DOHH2 (cell line): ENCODE data around the gene COL8A2.

Source experiments
- H3F3A ChIP-seq: fragments of 200-600 bp; sonication (generic), shearing (Covaris generic); 2 replicates; pipeline ENCODE4 v1.6.0; 2016; ENCODE audit warnings: antibody characterized with exemption, mild to moderate bottlenecking; ENCODE audit not compliant: control insufficient read depth, insufficient read depth
- H3K27ac ChIP-seq: fragments of 200-600 bp; sonication (generic); 2 replicates; pipeline ENCODE4 v1.5.1; 2014; ENCODE audit warnings: low read depth, mild to moderate bottlenecking, low read length, moderate library complexity
- H3K27me3 ChIP-seq: fragments of 200-600 bp; sonication (generic); 2 replicates; pipeline ENCODE4 v1.6.1; 2014; ENCODE audit warnings: mild to moderate bottlenecking, low read length, mixed read lengths; ENCODE audit not compliant: control insufficient read depth
- H3K36me3 ChIP-seq: fragments of 200-600 bp; sonication (generic); 2 replicates; pipeline ENCODE4 v1.6.1; 2014; ENCODE audit warnings: mild to moderate bottlenecking, low read length, moderate library complexity, mixed read lengths; ENCODE audit not compliant: control insufficient read depth
- H3K4me1 ChIP-seq: fragments of 200-600 bp; sonication (generic); 2 replicates; pipeline ENCODE4 v1.6.1; 2014; ENCODE audit warnings: mild to moderate bottlenecking, low read length, mixed read lengths; ENCODE audit not compliant: control insufficient read depth
- H3K4me2 ChIP-seq: fragments of 200-600 bp; sonication (generic); 2 replicates; pipeline ENCODE4 v1.6.0; 2014; ENCODE audit warnings: mild to moderate bottlenecking, low read length, moderate library complexity
- H3K4me3 ChIP-seq: fragments of 200-600 bp; sonication (generic); 2 replicates; pipeline ENCODE4 v1.5.1; 2014; ENCODE audit warnings: mild to moderate bottlenecking, low read length, mixed read lengths
- H3K79me2 ChIP-seq: fragments of 200-600 bp; sonication (generic); 2 replicates; pipeline ENCODE4 v1.6.1; 2014; ENCODE audit warnings: mild to moderate bottlenecking, low read length, mixed read lengths; ENCODE audit not compliant: control insufficient read depth
- H3K9me2 ChIP-seq: fragments of 200-600 bp; sonication (generic); replicated peaks from 2 replicates; pipeline ENCODE4 v1.6.1; 2014; ENCODE audit warnings: mild to moderate bottlenecking, low read length, mixed read lengths; ENCODE audit not compliant: control insufficient read depth
- H3K9me3 ChIP-seq: fragments of 200-600 bp; sonication (generic); 2 replicates; pipeline ENCODE4 v1.6.1; 2014; ENCODE audit warnings: antibody characterized with exemption, low read length, mixed read lengths; ENCODE audit not compliant: control insufficient read depth, insufficient read depth
- H4K20me1 ChIP-seq: fragments of 200-600 bp; sonication (generic); 2 replicates; pipeline ENCODE4 v1.6.0; 2014; ENCODE audit warnings: low read depth, mild to moderate bottlenecking, antibody characterized with exemption, low read length, moderate library complexity; ENCODE audit not compliant: control insufficient read depth, insufficient read depth
- CTCF ChIP-seq: fragments of 200-600 bp; sonication (generic); IDR thresholded peaks from one replicate; pipeline ENCODE4 v1.5.1; 2014; ENCODE audit warnings: antibody characterized with exemption, mild to moderate bottlenecking, low read depth, low read length; ENCODE audit not compliant: poor library complexity, severe bottlenecking
- EZH2phosphoT487 ChIP-seq: fragments of 200-600 bp; sonication (generic); IDR thresholded peaks from 2 replicates; pipeline ENCODE4 v1.6.1; 2017; ENCODE audit warnings: borderline replicate concordance, mild to moderate bottlenecking, antibody characterized with exemption, low read length, moderate library complexity, mixed read lengths

Gene COL8A2

GRCh38 chr1:36157115-36157903, 32.3 kb upstream of the COL8A2 start:
- Histone ChIP-seq H3K27me3 (no peaks in the 10 kb centered on the region), H3F3A (peaks cover 8% of the 10 kb centered on the region), H3K4me1 (peaks cover 72% of the 10 kb centered on the region), H3K4me2 (peak overlapping the region; percentile 86), H3K36me3 (peaks cover 52% of the 10 kb centered on the region), H3K9me3 (no peaks in the 10 kb centered on the region), H4K20me1 (peaks cover 4% of the 10 kb centered on the region; the same call in 1 of the 2 replicates), H3K9me2 (no peaks in the 10 kb centered on the region), H3K4me3 (peak overlapping the region; percentile 99), H3K79me2 (peaks cover 77% of the 10 kb centered on the region), H3K27ac (peak overlapping the region; percentile 74)
- TF ChIP-seq EZH2phosphoT487, result no peak
- no peak for TF ChIP-seq CTCF

DNA sequence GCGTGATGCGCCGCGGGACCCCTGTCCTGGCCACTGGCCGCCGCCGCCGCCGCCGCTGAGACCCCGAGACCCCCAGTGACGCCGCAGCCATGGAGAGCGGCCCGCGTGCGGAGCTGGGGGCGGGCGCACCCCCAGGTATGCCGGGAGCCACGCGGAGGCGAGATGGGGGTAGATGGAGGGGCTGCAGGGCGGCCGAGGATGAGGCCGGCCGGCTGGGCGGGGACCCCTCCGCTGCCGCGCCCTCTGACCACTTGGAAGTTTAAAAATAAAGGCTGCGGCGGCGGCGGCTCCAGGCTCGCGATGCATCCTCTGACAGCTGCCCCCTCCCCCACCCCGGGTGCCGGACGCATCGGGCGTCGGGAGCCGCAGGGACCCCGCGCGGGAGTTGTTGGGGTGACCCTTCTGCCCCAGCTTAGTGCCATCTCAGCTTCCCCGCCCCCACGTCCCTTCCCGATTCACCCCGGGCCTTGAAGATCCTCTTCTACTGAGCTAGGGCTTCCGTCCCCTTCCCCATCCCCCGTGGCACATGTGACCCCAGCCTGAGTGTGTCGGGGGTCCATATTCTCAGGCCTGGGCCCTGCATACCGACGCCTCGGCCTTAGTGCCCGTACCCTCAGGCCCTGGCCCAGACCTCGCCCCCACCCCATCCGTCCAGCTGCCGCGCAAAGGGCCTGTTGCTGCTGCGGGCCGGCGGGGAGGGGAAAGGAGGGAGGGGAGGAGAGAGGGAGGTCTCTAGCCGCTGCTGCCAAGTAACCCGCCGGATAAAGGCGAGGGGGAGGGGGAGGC, 31.5 kb upstream of the COL8A2 start:
- H3K27me3 ChIP-seq, result no peaks in the 10 kb centered on the region

More for the DNA sequence above, 31.5 kb upstream of the COL8A2 start:
- peak overlapping the region; percentile 74 for H3K27ac ChIP-seq
- peaks cover 72% of the 10 kb centered on the region for H3K4me1 ChIP-seq
- H3K9me2 ChIP-seq, result no peaks in the 10 kb centered on the region
- H3K9me3 ChIP-seq, result no peaks in the 10 kb centered on the region
- H4K20me1 ChIP-seq, result 0 out of 2 replicates have a peak, but pooled peaks cover 4% of the 10 kb centered on the region
- H3K79me2 ChIP-seq, result peaks cover 69% of the 10 kb centered on the region
- peak overlapping the region; percentile 99 for H3K4me3 ChIP-seq
- peaks cover 5% of the 10 kb centered on the region for H3F3A ChIP-seq
- H3K36me3 ChIP-seq, result peaks cover 46% of the 10 kb centered on the region
- H3K4me2 ChIP-seq, result peak overlapping the region; percentile 86
- no peak for TF ChIP-seq CTCF
- no peak for TF ChIP-seq EZH2phosphoT487
